T-cell (primary cell): ENCODE data around the gene SLAMF7. TPM values are rescaled to one million over a fixed set of nuclear protein-coding genes. Genes with fewer than 3 reads are reported as not detected.
A peak's percentile ranks its signal among the peaks of the same experiment; 100 is the strongest.
"Not testable (repeated sequence)": the region's sequence is repeated elsewhere in the genome, so short reads cannot be mapped to it uniquely, and the experiment has no call there.

ENCODE experiments used
- ATAC-seq, 4 experiments: fragments of 200-7000 bp in 3 of 4; fragments of 150-1000 bp in 1 of 4; cut with Tn5 transposase; replicated peaks in 1 of 4; 1 replicate in 3 of 4; 2 replicates in 1 of 4; pipeline ENCODE4 v1.10.0; 2021; ENCODE audit warnings: moderate library complexity in 3 of 4, mild to moderate bottlenecking in 2 of 4, moderate number of reproducible peaks in 1 of 4
- CTCF ChIA-PET, 2 donors: fragments of 300-600 bp; sonication (Branson Sonifier 250); formaldehyde crosslinking; loops; one replicate each; lab custom pipeline; 2022; ENCODE audit warnings: antibody characterized with exemption in 2 of 2; lab: Charles Lee
- POLR2A ChIA-PET, 2 donors: fragments of 300-600 bp; sonication (Branson Sonifier 250); formaldehyde crosslinking; loops; one replicate each; lab custom pipeline; 2022; ENCODE audit warnings: antibody characterized with exemption in 2 of 2; lab: Charles Lee
- DNase-seq, 35 experiments: peaks; one replicate each; pipeline versions ENCODE4 v3.0.0 to v3.0.0-alpha.2; 2013 to 2023
- H3K27ac ChIP-seq: one replicate; pipeline ENCODE4 v1.5.1; 2013; ENCODE audit warnings: low read length
- H3K27me3 ChIP-seq, 2 experiments: replicated peaks in 1 of 2; 1 replicate in 1 of 2; 2 replicates in 1 of 2; pipeline versions ENCODE4 v1.6.1 to v1.7.0; 2013; ENCODE audit warnings: low read length in 1 of 2, mixed read lengths in 1 of 2; ENCODE audit not compliant: control insufficient read depth in 2 of 2, insufficient read depth in 2 of 2; ENCODE audit errors: extremely low read depth in 1 of 2
- H3K36me3 ChIP-seq, 2 donors: 1 replicate in 1 of 2; 2 replicates in 1 of 2; pipeline versions ENCODE4 v1.6.1 to v1.7.0; 2013; ENCODE audit warnings: low read length in 1 of 2; ENCODE audit not compliant: control insufficient read depth in 2 of 2, insufficient read depth in 1 of 2; ENCODE audit errors: extremely low read depth in 1 of 2
- H3K4me1 ChIP-seq, 2 experiments: 1 replicate in 1 of 2; 2 replicates in 1 of 2; pipeline versions ENCODE4 v1.6.1 to v1.7.0; 2013; ENCODE audit warnings: low read length in 2 of 2, mixed read lengths in 1 of 2; ENCODE audit not compliant: insufficient read depth in 2 of 2, control insufficient read depth in 1 of 2; ENCODE audit errors: extremely low read depth in 1 of 2
- H3K4me3 ChIP-seq, 2 donors: 1 replicate in 1 of 2; 2 replicates in 1 of 2; pipeline versions ENCODE4 v1.5.1 to v1.7.0; 2013; ENCODE audit warnings: mild to moderate bottlenecking in 2 of 2, low read length in 1 of 2, moderate library complexity in 1 of 2; ENCODE audit not compliant: control insufficient read depth in 1 of 2; ENCODE audit errors: extremely low read depth in 1 of 2
- H3K9me3 ChIP-seq: 2 replicates; pipeline ENCODE4 v1.7.0; 2013
- H3K27ac Mint-ChIP-seq, 2 donors: one replicate each; pipeline ENCODE4 v1.8.0; 2020 to 2021; ENCODE audit warnings: mild to moderate bottlenecking in 2 of 2, mixed read lengths in 2 of 2
- H3K27me3 Mint-ChIP-seq, 2 donors: one replicate each; pipeline ENCODE4 v1.8.0; 2021 to 2022; ENCODE audit warnings: mixed read lengths in 2 of 2
- H3K36me3 Mint-ChIP-seq: one replicate; pipeline ENCODE4 v1.8.0; 2021; ENCODE audit warnings: mixed read lengths
- H3K4me1 Mint-ChIP-seq, 3 donors: one replicate each; pipeline ENCODE4 v1.8.0; 2020 to 2022; ENCODE audit warnings: mixed read lengths in 3 of 3, mild to moderate bottlenecking in 1 of 3
- H3K4me3 Mint-ChIP-seq, 3 donors: one replicate each; pipeline ENCODE4 v1.8.0; 2020 to 2022; ENCODE audit warnings: mild to moderate bottlenecking in 3 of 3, mixed read lengths in 3 of 3, moderate library complexity in 3 of 3
- H3K9me3 Mint-ChIP-seq, 3 donors: one replicate each; pipeline ENCODE4 v1.8.0; 2020 to 2022; ENCODE audit warnings: mixed read lengths in 3 of 3
- WGBS: methylation state at CpG from one replicate; pipeline ENCODE4 v1.1.5; 2013; ENCODE audit warnings: missing lambda C conversion rate; ENCODE audit not compliant: insufficient coverage; 5-methylcytosine and 5-hydroxymethylcytosine counted together
- total RNA-seq, 35 experiments: library from RNA in 6 of 35; stranded (reverse) in 6 of 35; fragments of 120-200 nt in 1 of 35; gene quantifications; one replicate each; pipeline versions ENCODE4 v1.2.1 to v1.2.4 and lab custom pipeline; 2013 to 2026

The SLAMF7 gene
- total RNA-seq, 5 donors from 2014 or later (not counting 1 experiment from before 2014, with no cell fraction given): 9.5 to 32.0 (median 25.5) TPM

GRCh38 chr1:160727316-160727640 is 11.8 kb upstream of the SLAMF7 start:
- no peaks in the 10 kb centered on the region for H3K9me3 Mint-ChIP-seq
- H3K4me3 Mint-ChIP-seq: no peak overlapping the region
- ATAC-seq (no peak), DNase-seq (no peak)
- POLR2A ChIA-PET: interaction anchor here in 1 of 2 donors (0.5 to 1.0 kb wide), 2 partner anchors 14 to 499 kb away, joined by 3 to 10 read pairs; partner anchors contain the start of gene TOMM40L
- no peaks in the 10 kb centered on the region for H3K27me3 Mint-ChIP-seq
- H3K27ac Mint-ChIP-seq: no peak overlapping the region
- Histone ChIP-seq H3K4me1 (peaks cover 6 to 17% of the 10 kb centered on the region in 2 experiments), H3K27me3 (no peaks in the 10 kb centered on the region), H3K4me3 (no peak overlapping the region), H3K9me3 (no peaks in the 10 kb centered on the region), H3K27ac (no peak overlapping the region), H3K36me3 (no peaks in the 10 kb centered on the region)
- CTCF ChIA-PET: interaction anchor here (0.6 to 7.2 kb wide), 17 partner anchors 12 to 371 kb away, joined by 3 to 101 read pairs (median 6); partner anchors contain the start of genes ITLN2 (in 1 of the 2) and SLAMF7 (in 1 of the 2)
- H3K4me1 Mint-ChIP-seq: peaks cover 17 to 21% (median 21%) of the 10 kb centered on the region in 3 donors
- H3K36me3 Mint-ChIP-seq: peaks cover 5% of the 10 kb centered on the region

GRCh38 chr1:160731564-160731963 is 7.5 kb upstream of the SLAMF7 start:
- Mint-ChIP-seq H3K4me1 (peaks cover 28 to 33% (median 32%) of the 10 kb centered on the region in 3 donors), H3K36me3 (peaks cover 13% of the 10 kb centered on the region), H3K9me3 (peaks cover 0 to 11% (median 4%) of the 10 kb centered on the region in 3 donors)
- H3K4me3 Mint-ChIP-seq, CTCF ChIA-PET, ATAC-seq, H3K27ac Mint-ChIP-seq, H3K36me3 ChIP-seq, H3K4me3 ChIP-seq, DNase-seq, H3K27me3 Mint-ChIP-seq, H3K27me3 ChIP-seq, H3K27ac ChIP-seq, H3K9me3 ChIP-seq, POLR2A ChIA-PET: not testable (repeated sequence)
- WGBS: 78% methylated on average over 1 of the region's 2 CpGs
- H3K4me1 ChIP-seq: peaks cover 5 to 14% of the 10 kb centered on the region in 2 experiments

DNA sequence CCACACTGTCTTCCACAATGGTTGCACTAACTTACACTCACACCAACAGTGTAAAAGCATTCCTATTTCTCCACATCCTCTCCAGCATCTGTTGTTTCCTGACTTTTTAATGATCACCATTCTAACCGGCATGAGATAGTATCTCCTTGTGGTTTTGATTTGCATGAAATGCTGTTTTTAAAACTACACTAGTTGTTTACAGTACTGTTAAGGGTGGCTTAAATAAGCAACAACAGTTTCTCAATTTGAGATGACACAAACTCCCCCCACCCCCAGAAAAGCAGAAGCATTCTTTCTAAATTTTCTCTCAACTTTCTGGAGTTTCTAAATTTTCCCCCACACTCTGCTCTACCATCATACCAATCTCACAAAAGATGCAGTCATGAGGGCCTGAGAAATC is 7.1 kb upstream of the SLAMF7 start:
- H3K4me3 Mint-ChIP-seq: no peak overlapping the region
- DNase-seq: no peak
- H3K36me3 ChIP-seq: no peaks in the 10 kb centered on the region
- no peak overlapping the region for H3K27ac Mint-ChIP-seq
- no peaks in the 10 kb centered on the region for H3K9me3 ChIP-seq
- H3K27me3 Mint-ChIP-seq: no peaks in the 10 kb centered on the region
- no CpG with 5 or more reads among the region's 1 CpG for WGBS
- H3K4me3 ChIP-seq: no peak overlapping the region
- no peak for ATAC-seq
- ChIA-PET CTCF (no interaction called here), POLR2A (no interaction called here)
- H3K27ac ChIP-seq: no peak overlapping the region
- H3K9me3 Mint-ChIP-seq: peaks cover 3 to 11% (median 7%) of the 10 kb centered on the region in 3 donors
- H3K4me1 Mint-ChIP-seq: peaks cover 28 to 33% (median 32%) of the 10 kb centered on the region in 3 donors
- peaks cover 13% of the 10 kb centered on the region for H3K36me3 Mint-ChIP-seq
- H3K27me3 ChIP-seq: no peaks in the 10 kb centered on the region
- peaks cover 5 to 10% of the 10 kb centered on the region in 2 experiments for H3K4me1 ChIP-seq

DNA sequence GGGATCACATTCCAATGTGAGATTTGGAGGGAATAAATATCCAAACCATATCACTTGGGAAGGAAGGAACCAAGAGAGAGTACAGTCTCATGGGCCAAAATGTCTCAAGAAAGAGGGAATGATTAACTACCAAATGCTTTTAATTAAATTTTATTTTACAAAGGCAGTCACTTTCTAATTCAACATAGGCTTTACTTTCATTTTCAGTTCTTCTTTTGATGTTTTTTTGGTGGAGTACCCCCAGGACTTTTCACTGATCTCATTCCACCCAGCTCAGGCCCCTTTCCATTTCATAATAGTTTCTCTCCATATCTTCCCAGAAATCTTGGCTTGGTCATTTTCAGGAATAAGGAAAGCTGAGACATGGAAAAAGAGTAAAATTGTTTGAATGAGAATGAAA is 5.1 kb upstream of the SLAMF7 start:
- peak overlapping the region in 1 of 2 donors; percentile 8 for H3K4me3 ChIP-seq
- peaks cover 29 to 40% (median 38%) of the 10 kb centered on the region in 3 donors for H3K4me1 Mint-ChIP-seq

DNA sequence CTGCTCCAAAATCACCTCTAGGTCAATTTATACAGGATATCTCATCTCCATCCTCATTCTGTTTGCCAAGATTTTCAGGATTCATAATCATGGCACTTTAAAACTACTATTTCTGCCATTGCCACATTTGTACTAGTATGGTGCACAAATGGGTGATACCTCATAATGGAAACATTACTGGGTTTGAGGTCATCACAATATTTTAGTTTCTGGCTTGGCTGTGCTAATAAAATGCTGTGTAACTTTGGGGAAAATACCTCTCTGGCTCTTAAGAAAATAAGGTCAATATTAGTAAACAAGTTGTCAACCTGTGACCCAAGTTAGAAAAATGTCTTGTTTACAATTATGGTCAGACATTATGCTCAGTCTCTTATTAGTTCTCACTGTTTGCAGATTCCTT is 4.7 kb upstream of the SLAMF7 start:
- Histone ChIP-seq H3K27me3 (no peaks in the 10 kb centered on the region), H3K36me3 (no peaks in the 10 kb centered on the region), H3K4me3 (no peak overlapping the region), H3K4me1 (peaks cover 3 to 7% of the 10 kb centered on the region in 2 experiments), H3K9me3 (no peaks in the 10 kb centered on the region), H3K27ac (peak overlapping the region; percentile 34)
- DNase-seq: no peak
- H3K36me3 Mint-ChIP-seq: peaks cover 13% of the 10 kb centered on the region
- peak overlapping the region; percentile 41 to 62 for H3K27ac Mint-ChIP-seq
- H3K4me3 Mint-ChIP-seq: peak overlapping the region; percentile 14 to 38 (median 22)
- ATAC-seq: no peak
- CTCF ChIA-PET: interaction anchor here in 1 of 2 donors (1.8 kb wide), 1 partner anchor 30 kb away, joined by 4 read pairs; no protein-coding TSS in a partner anchor
- H3K4me1 Mint-ChIP-seq: peaks cover 33 to 44% (median 42%) of the 10 kb centered on the region in 3 donors
- H3K27me3 Mint-ChIP-seq: no peaks in the 10 kb centered on the region
- peaks cover 5 to 11% (median 8%) of the 10 kb centered on the region in 3 donors for H3K9me3 Mint-ChIP-seq
- POLR2A ChIA-PET: no interaction called here

More for the DNA sequence above, 5.1 kb upstream of the SLAMF7 start:
- Histone ChIP-seq H3K27me3 (no peaks in the 10 kb centered on the region), H3K27ac (peak overlapping the region; percentile 34), H3K36me3 (no peaks in the 10 kb centered on the region), H3K9me3 (no peaks in the 10 kb centered on the region), H3K4me1 (peaks cover 3 to 7% of the 10 kb centered on the region in 2 experiments)
- peak overlapping the region; percentile 41 to 62 for H3K27ac Mint-ChIP-seq
- ATAC-seq (no peak), DNase-seq (no peak)
- POLR2A ChIA-PET: no interaction called here
- H3K9me3 Mint-ChIP-seq: peaks cover 5 to 11% (median 8%) of the 10 kb centered on the region in 3 donors
- peaks cover 13% of the 10 kb centered on the region for H3K36me3 Mint-ChIP-seq
- no peaks in the 10 kb centered on the region for H3K27me3 Mint-ChIP-seq
- CTCF ChIA-PET: interaction anchor here in 1 of 2 donors (0.9 to 1.8 kb wide), 2 partner anchors 9 to 31 kb away, joined by 3 to 4 read pairs; no protein-coding TSS in a partner anchor
- peak overlapping the region; percentile 14 to 38 (median 22) for H3K4me3 Mint-ChIP-seq

- H3K9me3 Mint-ChIP-seq: peaks cover 5 to 8% (median 6%) of the 10 kb centered on the region in 3 donors
- ChIA-PET POLR2A (interaction anchor here in 1 of 2 donors (1.0 kb wide), 1 partner anchor 15 kb away, joined by 5 read pairs; no protein-coding TSS in a partner anchor), CTCF (interaction anchor here in 1 of 2 donors (1.2 to 1.3 kb wide), 2 partner anchors 18 to 30 kb away, joined by 3 to 5 read pairs; no protein-coding TSS in a partner anchor)
- peaks cover 46 to 57% (median 53%) of the 10 kb centered on the region in 3 donors for H3K4me1 Mint-ChIP-seq
- peak overlapping the region; percentile 76 for H3K27ac ChIP-seq
- peaks cover 3 to 25% of the 10 kb centered on the region in 2 experiments for H3K4me1 ChIP-seq
- no peaks in the 10 kb centered on the region for H3K27me3 ChIP-seq
- no peak for ATAC-seq
- no peaks in the 10 kb centered on the region for H3K36me3 ChIP-seq
- H3K9me3 ChIP-seq: no peaks in the 10 kb centered on the region
- no peaks in the 10 kb centered on the region for H3K27me3 Mint-ChIP-seq
- H3K27ac Mint-ChIP-seq: peak overlapping the region; percentile 30 to 40
- no CpG with 5 or more reads among the region's 2 CpGs for WGBS
- H3K4me3 Mint-ChIP-seq: peak overlapping the region in 1 of 3 donors; percentile 15
- H3K36me3 Mint-ChIP-seq: peaks cover 5% of the 10 kb centered on the region
- DNase-seq: no peak
- no peak overlapping the region for H3K4me3 ChIP-seq
Observed at GRCh38 chr1:160738271-160738670, 776 bp upstream of the SLAMF7 start.
